Activated naive CD4-positive, alpha-beta T cell (primary cell): Measurements from ENCODE around the gene DRD3.

Experiments used
- DNase-seq, 4 experiments: peaks; one replicate each; lab custom pipeline; 2025; lab: John Stamatoyannopoulos, UW

The DRD3 gene

GRCh38 chr3:114179575-114179974, 723 bp upstream of the DRD3 start:
- DNase-seq = no peak

GRCh38 chr3:114176890-114177289, 2.0 kb downstream of the DRD3 start:
- no peak for DNase-seq

- no peak for DNase-seq
These were observed 2.4 kb downstream of the DRD3 start for GRCh38 chr3:114176487-114176886.

GRCh38 chr3:114175204-114175987, 3.5 kb downstream of the DRD3 start:
- DNase-seq = no peak

- DNase-seq = no peak
These were observed 7.2 kb downstream of the DRD3 start for GRCh38 chr3:114171677-114172076.

GRCh38 chr3:114168150-114168549, 10.7 kb downstream of the DRD3 start:
- DNase-seq = no peak

GRCh38 chr3:114157321-114157720, 21.5 kb downstream of the DRD3 start:
- DNase-seq = no peak

- DNase-seq = no peak
These were observed 23.5 kb downstream of the DRD3 start for GRCh38 chr3:114155370-114155821.

GRCh38 chr3:114154321-114154821, 24.5 kb downstream of the DRD3 start:
- no peak for DNase-seq

- peak; percentile 36 to 74 (median 70) for DNase-seq
These were observed 26.2 kb downstream of the DRD3 start for GRCh38 chr3:114152519-114153151.

GRCh38 chr3:114151091-114151490, 27.8 kb downstream of the DRD3 start:
- no peak for DNase-seq

- DNase-seq = no peak
These were observed 31.6 kb downstream of the DRD3 start for GRCh38 chr3:114147251-114147650.

- DNase-seq = no peak
These were observed 33.8 kb downstream of the DRD3 start for GRCh38 chr3:114144909-114145688.

GRCh38 chr3:114143817-114144216, 35.0 kb downstream of the DRD3 start:
- DNase-seq = no peak

- DNase-seq = no peak
These were observed 39.0 kb downstream of the DRD3 start for GRCh38 chr3:114139836-114140235.

GRCh38 chr3:114133947-114134346, 44.9 kb downstream of the DRD3 start:
- DNase-seq = no peak

- DNase-seq = no peak
These were observed 46.4 kb downstream of the DRD3 start for GRCh38 chr3:114132500-114132899.

- no peak for DNase-seq
These were observed 50.0 kb downstream of the DRD3 start for GRCh38 chr3:114128826-114129225.

- DNase-seq = no peak
These were observed 50.6 kb downstream of the DRD3 start for GRCh38 chr3:114128231-114128630.

- no peak for DNase-seq
These were observed 51.3 kb downstream of the DRD3 start for GRCh38 chr3:114127517-114127916.

- no peak for DNase-seq
These were observed 52.4 kb downstream of the DRD3 start for GRCh38 chr3:114126461-114126860.

GRCh38 chr3:114122027-114122709, 56.7 kb downstream of the DRD3 start:
- no peak for DNase-seq
